GM12878 (cell line): Measurements from ENCODE around the gene NAP1L5. TPM values are rescaled to one million over a fixed set of nuclear protein-coding genes. Genes with fewer than 3 reads are reported as not detected.

Source experiments
- ATAC-seq: fragments of 200-7000 bp; cut with Tn5 transposase; 3 replicates; pipeline ENCODE4 v1.9.1; 2020; ENCODE audit warnings: mild to moderate bottlenecking, moderate library complexity
- BruUV-seq: library from RNA; stranded (reverse); fragments of 400-500 nt; replicated peaks from 2 replicates; lab custom pipeline; 2021; lab: Mats Ljungman, UMichigan
- CTCF ChIA-PET: fragments of 300-600 bp; sonication (Branson Sonifier 250); formaldehyde crosslinking; extraction: SDS; loops from one replicate; lab custom pipeline; 2021; ENCODE audit warnings: inconsistent platforms; lab: Yijun Ruan, JAX
- POLR2A ChIA-PET: fragments of 350-600 bp; formaldehyde crosslinking; extraction: SDS; loops from one replicate; lab custom pipeline; 2021; ENCODE audit warnings: inconsistent platforms; lab: Charles Lee
- RAD21 ChIA-PET: fragments of 300-600 bp; sonication (Branson Sonifier 250); formaldehyde crosslinking; loops from one replicate; lab custom pipeline; 2023; ENCODE audit warnings: antibody characterized with exemption; ENCODE audit not compliant: unreplicated experiment; lab: Charles Lee
- SMC1A ChIA-PET: fragments of 300-600 bp; sonication (Branson Sonifier 250); formaldehyde crosslinking; loops from one replicate; lab custom pipeline; 2023; ENCODE audit not compliant: unreplicated experiment, uncharacterized antibody; lab: Charles Lee
- DNase-seq: peaks from one replicate; pipeline ENCODE4 v3.0.0-alpha.2; 2011; ENCODE audit warnings: low read depth, low spot score
- FAIRE-seq: peaks from 3 replicates; lab custom pipeline; 2011; peaks lifted over from hg19 to GRCh38; lab: Jason Lieb, UNC
- H2AFZ ChIP-seq: 2 replicates; pipeline ENCODE4 v1.6.0; 2011; ENCODE audit warnings: low read depth, low read length, control low read depth; ENCODE audit not compliant: control insufficient read depth
- H3K27ac ChIP-seq: 2 replicates; pipeline ENCODE4 v1.5.1; 2011; ENCODE audit warnings: control low read depth; ENCODE audit not compliant: control insufficient read depth, insufficient read depth
- H3K27me3 ChIP-seq, 2 experiments: replicated peaks in 1 of 2; 2 replicates each; pipeline versions ENCODE4 v1.6.0 to v1.6.1; 2011; ENCODE audit warnings: low read length in 1 of 2; ENCODE audit not compliant: control insufficient read depth in 2 of 2, insufficient read depth in 2 of 2
- H3K36me3 ChIP-seq, 2 experiments: 2 replicates each; pipeline ENCODE4 v1.5.1; 2011; ENCODE audit warnings: low read length in 1 of 2; ENCODE audit not compliant: control insufficient read depth in 2 of 2, insufficient read depth in 2 of 2
- H3K4me1 ChIP-seq: 2 replicates; pipeline ENCODE4 v1.6.1; 2011; ENCODE audit warnings: mild to moderate bottlenecking, low read length, moderate library complexity, mixed read lengths; ENCODE audit not compliant: control insufficient read depth, insufficient read depth
- H3K4me2 ChIP-seq: 2 replicates; pipeline ENCODE4 v1.6.0; 2011; ENCODE audit warnings: control low read depth; ENCODE audit not compliant: control insufficient read depth, insufficient read depth
- H3K4me3 ChIP-seq: fragments of 200-600 bp; sonication (generic); 2 replicates; pipeline ENCODE4 v1.5.1; 2016
- H3K79me2 ChIP-seq: 2 replicates; pipeline ENCODE4 v1.6.0; 2011; ENCODE audit warnings: low read length; ENCODE audit not compliant: control insufficient read depth, insufficient read depth
- H3K9ac ChIP-seq: 2 replicates; pipeline ENCODE4 v1.8.0; 2011; ENCODE audit warnings: low read length, control low read depth, mixed read lengths; ENCODE audit not compliant: control insufficient read depth, insufficient read depth
- H3K9me3 ChIP-seq: replicated peaks from 3 replicates; pipeline ENCODE4 v1.5.1; 2011; ENCODE audit warnings: mild to moderate bottlenecking, low read length; ENCODE audit not compliant: control insufficient read depth, insufficient read depth
- H4K20me1 ChIP-seq: 2 replicates; pipeline ENCODE4 v1.6.0; 2011; ENCODE audit not compliant: control insufficient read depth, insufficient read depth
- CTCF ChIP-seq, 3 experiments: IDR thresholded peaks in 2 of 3; conservative IDR thresholded peaks in 1 of 3; 2 replicates each; pipeline ENCODE4 v1.5.1; 2011; ENCODE audit warnings: low read depth in 3 of 3, low read length in 3 of 3, mild to moderate bottlenecking in 3 of 3, control low read depth in 2 of 3, moderate library complexity in 2 of 3, inconsistent platforms in 1 of 3, mixed read lengths in 1 of 3; ENCODE audit not compliant: control insufficient read depth in 2 of 3, insufficient read depth in 1 of 3; ENCODE audit errors: extremely low read depth in 1 of 3
- CUX1 ChIP-seq: IDR thresholded peaks from 2 replicates; pipeline ENCODE4 v1.6.1; 2012; ENCODE audit warnings: improper control_type of control experiment, low read depth, low read length; ENCODE audit not compliant: insufficient replicate concordance
- E2F8 ChIP-seq: fragments of 450-650 bp; IDR thresholded peaks from 2 replicates; pipeline ENCODE4 v1.6.1; 2018; ENCODE audit warnings: mild to moderate bottlenecking, low read depth, moderate library complexity; ENCODE audit not compliant: partially characterized antibody
- FOXK2 ChIP-seq: fragments of 450-650 bp; IDR thresholded peaks from 2 replicates; pipeline ENCODE4 v1.6.1; 2017; ENCODE audit warnings: mild to moderate bottlenecking, moderate library complexity
- KDM1A ChIP-seq: fragments of 200-600 bp; sonication (generic); IDR thresholded peaks from 2 replicates; pipeline ENCODE4 v1.6.1; 2016; ENCODE audit warnings: borderline replicate concordance
- PAX8 ChIP-seq: fragments of 450-650 bp; IDR thresholded peaks from 2 replicates; pipeline ENCODE4 v1.6.1; 2017; ENCODE audit warnings: mild to moderate bottlenecking, moderate library complexity
- RAD21 ChIP-seq: IDR thresholded peaks from 2 replicates; pipeline ENCODE4 v1.6.1; 2011; ENCODE audit warnings: mild to moderate bottlenecking, low read depth, low read length, moderate library complexity; ENCODE audit not compliant: insufficient read depth
- RAD51 ChIP-seq: fragments of 450-650 bp; IDR thresholded peaks from 2 replicates; pipeline ENCODE4 v1.6.1; 2016; ENCODE audit warnings: moderate library complexity, mild to moderate bottlenecking, inconsistent platforms
- SP1 ChIP-seq: IDR thresholded peaks from one replicate; pipeline ENCODE4 v1.6.1; 2011; ENCODE audit warnings: low read depth, low read length
- SRF ChIP-seq, 2 experiments: IDR thresholded peaks; 2 replicates each; pipeline ENCODE4 v1.6.1; 2011; ENCODE audit warnings: low read depth in 2 of 2, low read length in 2 of 2, mild to moderate bottlenecking in 1 of 2, moderate library complexity in 1 of 2
- WGBS: methylation state at CpG from one replicate; pipeline ENCODE4 v1.1.6; 2016; ENCODE audit warnings: low lambda C conversion rate; ENCODE audit not compliant: insufficient replicate concordance, insufficient coverage; ENCODE audit errors: missing lambda C conversion rate; 5-methylcytosine and 5-hydroxymethylcytosine counted together
- in situ Hi-C: fragments of 300-500 bp; cut with MboI; formaldehyde crosslinking; loops from 9 replicates; pipeline ENCODE4 v1.14.3; 2018; ENCODE audit warnings: mixed read lengths
- intact Hi-C: fragments of 100-400 bp; cut with micrococcal nuclease; formaldehyde crosslinking; loops from one replicate; pipeline ENCODE4 v1.14.2; 2022; ENCODE audit not compliant: unreplicated experiment
- polyA plus RNA-seq, 11 experiments: library from polyadenylated mRNA; depleted of rRNA in 4 of 11; unstranded in 6 of 11; stranded (reverse) in 5 of 11; fragments of >200 nt; fragmentation: Nextera tagmentation in 4 of 11; fragmentation: Illumina TruSeq in 1 of 11; extraction: Ambion mirVana in 4 of 11; extraction: Trizol in 1 of 11; gene quantifications; 1 replicate in 1 of 11; 2 replicates in 10 of 11; pipeline versions ENCODE4 v1.2.1 to v1.2.3, GENCODE V29; 2011 to 2016; ENCODE audit warnings: inconsistent platforms in 2 of 11, missing spikeins in 2 of 11, low read depth in 1 of 11
- total RNA-seq, 4 experiments: library from RNA; depleted of rRNA in 3 of 4; stranded (reverse); fragments of >200 nt in 3 of 4; fragmentation: Illumina TruSeq in 1 of 4; extraction: Trizol in 1 of 4; gene quantifications; 2 replicates each; pipeline versions ENCODE4 v1.2.1 to v1.2.3, GENCODE V29; 2013 to 2021

Gene NAP1L5
- total and polyA plus RNA-seq, 10 of the 15 experiments (the other 5 are each of a cell fraction or from before 2014, with no cell fraction given), result 2.1 to 5.3 (median 3.7) TPM

GRCh38 chr4:88706574-88706973, 8.9 kb upstream of the NAP1L5 start:
- no peak for ATAC-seq
- WGBS, result 87% methylated on average over 9 of the region's 9 CpGs
- no peak overlapping the region for H3K9ac ChIP-seq

More at GRCh38 chr4:88706574-88706973, 8.9 kb upstream of the NAP1L5 start:
- intact Hi-C loops (no loop called here), in situ Hi-C loops (no loop called here)
- Histone ChIP-seq H3K4me2 (no peak overlapping the region), H3K4me3 (no peak overlapping the region), H3K27me3 (no peaks in the 10 kb centered on the region), H3K9me3 (no peaks in the 10 kb centered on the region), H3K27ac (no peak overlapping the region), H4K20me1 (no peaks in the 10 kb centered on the region), H3K4me1 (no peaks in the 10 kb centered on the region), H3K79me2 (no peaks in the 10 kb centered on the region), H2AFZ (no peak overlapping the region), H3K36me3 (no peaks in the 10 kb centered on the region)
- FAIRE-seq (no peak), DNase-seq (no peak)
- CTCF ChIA-PET, result interaction anchor here (0.7 to 1.8 kb wide), 4 partner anchors 33 to 316 kb away, joined by 3 to 8 read pairs (median 3); no protein-coding TSS in a partner anchor
- RAD21 ChIA-PET, result no interaction called here
- peak; percentile 23; the same call in 1 of the 2 replicates for TF ChIP-seq RAD21
- TF ChIP-seq E2F8, result no peak
- TF ChIP-seq CUX1, result no peak
- no peak for TF ChIP-seq PAX8
- no peak for TF ChIP-seq FOXK2
- TF ChIP-seq SRF (IDR thresholded peaks at IDR 0.05; ENCODE audit: low read depth in 2 of 2, low read length in 2 of 2), result no peak
- TF ChIP-seq SP1, result no peak
- TF ChIP-seq RAD51, result no peak
- TF ChIP-seq KDM1A, result no peak
- TF ChIP-seq CTCF (IDR thresholded peaks at IDR 0.05 in 2 of 3, conservative IDR thresholded peaks at IDR 0.05 in 1 of 3; ENCODE audit: control insufficient read depth in 2 of 3, extremely low read depth in 1 of 3, insufficient read depth in 1 of 3, low read depth in 3 of 3, low read length in 3 of 3), result peak in 2 of 3 experiments; percentile 12 to 17; a peak in 1 of 6 replicates
- SMC1A ChIA-PET, result interaction anchor here (0.8 kb wide), 1 partner anchor 1835 kb away, joined by 4 read pairs; no protein-coding TSS in a partner anchor
- BruUV-seq, result no TSS peak
- POLR2A ChIA-PET, result no interaction called here
